Measurements from ENCODE around the gene SETD3.

The SETD3 gene

DNA sequence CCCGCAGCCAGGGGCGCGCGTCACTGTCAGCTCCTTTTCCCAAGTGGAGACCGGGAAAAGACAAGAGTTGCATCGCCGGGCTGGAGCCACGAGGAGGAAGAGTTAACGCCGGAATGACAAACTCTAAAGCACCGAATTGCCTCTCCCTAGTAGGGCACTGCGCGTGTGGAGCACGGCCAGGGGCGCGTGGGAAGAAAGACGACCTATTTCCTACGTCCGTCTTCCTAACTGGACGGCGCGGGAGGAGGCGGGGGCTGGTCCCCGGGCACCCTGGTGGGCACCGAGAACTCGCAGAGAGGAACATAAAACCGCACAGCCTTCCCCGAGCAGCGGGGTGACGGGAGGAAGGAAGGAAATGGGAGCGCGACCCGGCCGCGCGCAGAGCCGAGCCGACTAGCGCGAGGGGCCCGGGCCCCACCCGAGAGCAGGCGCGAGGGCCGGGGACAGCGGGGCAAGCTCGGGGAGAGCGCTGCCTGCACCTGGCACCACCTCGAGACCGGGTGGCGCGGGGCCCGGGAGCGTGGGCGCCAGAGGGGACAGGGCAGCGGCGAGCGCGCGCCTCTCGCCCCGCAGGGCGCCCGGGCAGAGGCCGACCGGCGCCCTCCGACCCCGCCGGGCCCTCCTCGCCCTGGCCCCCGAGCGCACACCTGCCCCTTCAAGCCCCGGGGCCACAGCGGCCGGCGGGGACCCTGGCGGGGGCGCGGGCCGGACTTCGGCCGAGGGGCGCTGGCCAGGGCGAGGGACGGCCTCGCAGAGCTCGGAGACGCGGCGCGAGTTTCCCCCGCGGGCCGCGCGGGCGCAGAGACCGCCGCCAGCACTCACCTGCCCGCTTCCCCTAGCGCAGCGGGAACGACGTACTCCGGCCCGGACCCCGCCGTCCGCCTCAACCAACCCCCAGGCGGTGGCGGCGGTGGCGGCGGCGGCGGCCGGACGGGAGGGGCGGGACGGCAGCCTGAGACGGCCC, at the start of gene SETD3:
Gene SETD3, minus strand, starts transcription at position 954 of the 964 bp plus-strand sequence. CDS start 15,054 bp downstream, outside the sequence.
- peak; percentile 4 for DNase-seq (ENCODE audit: low read depth)

DNA sequence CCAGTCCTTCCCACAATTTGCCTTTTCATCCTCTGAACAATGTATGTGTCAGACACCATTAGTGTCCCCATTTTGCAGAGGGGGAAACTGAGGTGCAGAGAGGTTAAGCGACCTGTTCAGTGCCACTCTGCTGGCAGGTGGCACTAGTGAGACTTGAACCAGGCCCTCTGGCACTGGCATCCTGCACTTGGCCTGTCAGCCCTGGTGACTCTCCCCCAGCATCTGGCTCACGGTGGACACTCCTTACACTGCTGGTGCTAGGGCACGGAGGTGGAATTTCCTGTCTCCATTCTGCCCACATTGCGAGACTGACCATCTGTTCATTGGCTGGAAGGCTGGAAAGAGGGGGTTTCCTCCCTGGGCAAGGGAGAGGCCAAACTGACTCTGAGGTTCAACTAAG, 49.2 kb upstream of the SETD3 start:
- no peak for DNase-seq (ENCODE audit: low read depth)

DNA sequence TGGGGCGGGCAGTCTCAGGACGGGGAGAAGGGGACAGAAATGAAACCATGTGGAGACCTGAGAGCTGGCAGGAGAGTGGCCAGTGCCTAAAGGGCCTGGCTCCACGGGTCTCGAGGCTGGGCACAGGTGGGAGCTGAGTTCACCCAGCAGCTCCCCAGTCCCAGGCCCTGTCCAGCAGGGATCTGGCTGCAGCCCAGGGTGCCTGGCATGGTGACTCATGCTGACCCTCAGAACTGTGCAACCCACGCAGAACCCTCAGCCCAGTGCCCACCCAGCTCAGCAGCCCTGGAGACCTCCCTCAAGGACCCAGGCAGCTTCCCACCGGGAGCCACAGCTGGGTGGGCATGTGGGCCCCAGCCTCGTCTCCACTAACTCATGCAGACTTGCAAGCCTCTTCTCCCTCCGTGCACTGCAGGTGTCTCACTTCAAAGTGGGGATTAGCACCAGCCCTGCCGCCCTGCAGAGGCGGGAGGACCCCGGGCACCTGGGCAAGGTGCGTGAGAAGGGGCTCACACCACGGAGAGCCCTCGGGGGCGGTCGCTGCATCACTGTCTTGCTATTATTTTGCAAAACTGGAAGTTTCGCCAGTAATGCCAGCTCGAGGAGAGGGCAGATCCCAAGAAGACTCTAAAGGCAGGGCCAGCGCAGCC, 46.9 kb upstream of the SETD3 start:
- DNase-seq (ENCODE audit: low read depth) = no peak

DNA sequence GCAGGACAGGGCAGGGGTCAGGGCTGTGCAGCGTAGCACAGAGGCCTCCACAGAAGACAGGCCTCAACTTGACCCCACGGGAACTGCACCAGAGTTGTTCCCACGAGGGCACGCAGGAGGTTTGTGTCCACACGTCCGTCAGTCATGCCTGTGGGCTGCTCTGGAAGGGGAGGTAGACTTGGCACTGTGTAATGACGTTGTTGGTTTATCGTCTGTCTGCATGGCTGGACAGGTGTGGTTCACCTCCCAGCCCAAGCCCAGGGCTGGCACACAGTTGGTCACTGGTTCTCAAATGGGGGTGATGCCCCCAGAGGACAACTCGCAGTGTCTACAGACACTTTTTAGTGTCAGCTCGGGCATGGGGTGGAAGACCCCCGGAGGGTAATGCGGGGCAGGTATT, 46.4 kb upstream of the SETD3 start:
- no peak for DNase-seq (ENCODE audit: low read depth)

DNA sequence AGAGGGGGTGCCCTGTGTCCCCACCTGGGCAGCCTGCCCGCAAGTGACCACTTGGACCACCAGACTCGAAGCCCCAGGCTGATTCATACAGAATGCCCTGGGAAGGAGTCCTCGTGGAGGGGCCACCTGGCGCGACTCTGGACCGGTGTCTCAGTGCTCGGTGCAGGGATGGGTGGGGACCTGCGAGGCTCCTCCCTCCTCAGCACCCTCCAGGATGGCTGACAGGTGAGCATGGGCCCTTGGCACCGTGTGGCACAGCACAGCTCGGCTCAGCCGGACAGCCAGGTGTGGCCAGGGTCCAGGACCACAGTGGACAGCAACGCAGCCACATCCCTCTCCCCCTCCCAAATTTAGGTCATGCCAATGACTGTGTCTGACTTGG, 45.0 kb upstream of the SETD3 start:
- no peak for DNase-seq (ENCODE audit: low read depth)

DNA sequence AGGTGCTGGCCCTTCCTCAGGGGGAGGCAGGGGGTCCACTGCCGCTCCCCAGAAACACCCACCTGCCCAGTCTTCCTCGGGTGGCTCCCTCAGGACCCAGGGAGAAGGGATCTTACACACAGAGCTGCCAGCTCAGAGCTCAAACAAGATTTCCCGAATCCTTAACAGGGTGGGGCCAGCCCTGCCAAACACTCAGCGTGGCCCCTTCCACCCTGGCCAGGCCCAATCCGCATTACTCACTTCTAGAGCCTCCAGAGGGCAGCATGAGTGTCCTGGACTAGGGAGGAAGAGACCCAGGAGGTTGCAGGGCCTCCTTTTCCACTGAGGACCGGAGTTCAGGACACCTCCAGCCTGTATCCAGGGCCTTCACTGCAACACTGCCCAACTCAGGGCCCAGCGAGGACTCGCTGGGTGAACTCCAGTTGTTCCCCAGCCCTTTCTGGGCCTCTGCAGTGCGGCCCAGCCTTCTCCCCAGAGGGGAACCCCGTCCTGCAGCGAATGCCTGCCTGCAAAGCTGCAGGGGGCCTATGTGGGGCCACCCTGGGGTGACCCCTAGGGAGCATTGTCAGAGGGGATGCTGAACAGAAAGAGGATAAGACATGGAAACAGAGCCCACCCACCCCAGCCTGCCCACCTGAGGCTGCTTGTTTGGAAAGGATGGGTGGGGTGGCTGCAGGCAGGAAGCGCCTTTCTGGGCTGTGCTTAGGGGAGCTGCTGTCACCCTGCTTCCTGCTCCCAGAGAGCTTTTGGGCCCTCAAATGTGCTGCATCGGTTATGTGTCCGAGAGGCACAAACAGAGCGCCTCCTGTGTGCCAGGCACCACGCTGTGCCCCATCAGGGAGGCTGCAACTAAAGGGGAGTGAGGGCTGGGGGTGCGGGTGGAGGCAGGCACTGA, 44.4 kb upstream of the SETD3 start:
- no peak for DNase-seq (ENCODE audit: low read depth)

DNA sequence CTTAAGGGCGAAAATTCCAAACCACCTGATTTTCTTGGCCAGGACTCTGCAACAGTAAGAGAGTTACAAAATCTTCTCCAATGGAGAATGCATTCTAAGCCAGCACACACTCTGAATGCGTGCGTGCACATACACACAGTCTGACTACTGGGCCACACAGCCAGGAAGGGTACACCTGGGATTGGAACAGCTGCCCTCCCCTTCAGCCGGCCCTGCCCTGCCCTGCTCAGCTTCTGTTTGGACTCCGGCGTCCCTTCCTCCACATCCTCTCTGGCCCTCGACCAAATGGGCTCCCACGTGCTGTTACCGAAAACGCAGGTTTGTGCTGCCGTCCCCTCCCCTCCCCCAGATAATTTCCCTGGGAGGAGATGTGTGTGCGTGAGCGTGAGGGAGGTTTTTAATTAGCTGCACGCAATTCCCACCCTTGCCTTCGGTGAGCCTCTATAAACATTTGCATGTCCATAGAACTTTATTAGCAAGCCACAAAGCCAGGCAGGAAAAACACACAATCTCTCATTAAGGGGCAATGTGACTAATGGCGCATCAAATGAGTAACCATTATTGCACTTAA, 43.5 kb upstream of the SETD3 start:
- no peak for DNase-seq (ENCODE audit: low read depth)

DNA sequence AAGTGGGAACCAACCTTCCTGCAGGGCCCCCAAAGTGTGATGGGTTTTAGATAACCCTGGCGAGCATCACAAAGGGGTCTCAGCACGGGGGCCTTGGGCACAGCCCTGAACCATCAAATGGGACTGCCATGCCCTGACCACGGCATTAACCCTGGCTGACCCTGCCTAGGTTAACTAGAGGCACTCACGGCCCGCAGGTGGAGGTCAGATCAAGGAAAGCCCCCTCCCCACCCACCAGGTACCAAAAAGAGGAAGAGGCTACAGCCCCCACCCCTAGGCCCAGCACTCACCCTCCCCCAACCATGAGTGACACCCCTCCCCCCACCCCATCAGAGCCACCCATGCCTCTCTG, 43.0 kb upstream of the SETD3 start:
- DNase-seq (ENCODE audit: low read depth) = no peak

DNA sequence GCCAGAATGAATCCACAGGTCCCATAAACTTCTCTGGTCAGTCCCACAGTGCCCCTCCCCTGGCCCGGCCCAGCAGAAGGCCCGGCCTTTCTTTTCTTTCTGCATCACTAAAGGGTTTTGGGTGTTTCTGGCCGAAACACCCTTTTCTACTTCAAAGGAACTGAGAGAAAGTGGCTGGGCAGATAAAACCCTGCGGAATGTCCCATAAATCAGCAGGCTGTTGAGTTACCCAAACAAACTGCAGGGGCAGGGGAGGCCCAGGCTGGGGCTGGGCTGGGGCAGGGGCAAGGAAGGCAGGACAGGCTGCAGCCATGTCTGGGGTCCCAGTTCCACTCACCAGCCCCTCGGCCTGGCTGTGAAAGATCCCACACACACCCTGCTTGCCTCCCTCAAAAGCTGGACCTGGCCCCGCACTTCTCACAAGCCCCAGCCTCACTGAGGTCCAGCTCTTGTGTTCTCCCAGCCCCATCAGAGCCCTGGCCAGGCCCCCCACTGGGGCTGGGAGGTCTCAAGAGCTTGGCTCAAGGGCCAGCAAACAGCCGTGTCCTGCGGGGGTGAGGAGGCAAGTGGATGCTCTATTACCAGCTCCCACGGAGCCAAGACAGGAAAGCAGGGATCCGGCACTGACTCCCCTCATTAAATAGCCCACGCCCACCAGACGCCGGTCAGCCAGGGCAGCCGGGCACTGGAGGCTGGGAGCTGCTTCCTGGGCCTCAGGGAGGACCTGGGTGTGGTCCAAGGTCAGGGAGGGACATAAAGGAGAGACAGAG, 42.5 kb upstream of the SETD3 start:
- no peak for DNase-seq (ENCODE audit: low read depth)

DNA sequence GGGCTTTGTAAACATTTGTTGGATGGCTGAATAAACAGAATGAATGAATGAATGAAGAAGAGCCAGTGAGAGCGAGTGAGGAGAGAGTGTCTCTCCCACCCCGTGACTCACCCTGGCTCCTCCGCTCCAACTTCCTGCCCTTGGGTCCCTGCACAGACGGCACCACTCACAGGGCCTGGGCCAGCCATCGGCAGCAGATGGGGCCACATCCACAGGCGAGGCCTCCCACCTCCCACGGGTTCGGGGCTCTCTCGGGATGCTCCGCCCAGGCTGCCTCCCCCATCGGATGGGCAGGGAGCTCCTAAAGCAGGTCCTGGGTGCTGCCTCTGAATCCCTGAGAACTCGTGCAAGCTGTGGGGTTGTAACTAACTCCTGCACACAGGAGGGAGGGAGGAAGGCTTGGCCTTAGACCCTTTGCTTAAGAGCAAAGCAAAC, 41.8 kb upstream of the SETD3 start:
- DNase-seq (ENCODE audit: low read depth) = no peak

DNA sequence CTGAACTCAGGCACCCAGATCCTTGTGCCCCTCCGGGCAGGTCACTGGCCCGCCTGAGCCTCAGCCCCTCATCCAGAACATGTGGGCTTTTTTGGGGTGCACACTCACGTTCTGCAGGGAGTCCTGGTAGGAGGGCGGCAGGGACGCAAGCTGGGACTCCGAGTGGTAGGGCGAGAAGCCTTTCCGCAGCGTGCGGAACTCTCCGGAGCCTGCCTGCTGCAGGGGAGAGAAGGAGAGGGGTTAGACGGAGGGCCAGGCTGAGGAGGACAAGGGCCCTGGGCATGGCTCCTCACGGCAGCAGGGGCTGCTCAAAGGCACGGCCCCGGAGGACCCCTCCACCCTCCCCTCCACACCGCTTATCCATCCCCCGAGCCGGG, 41.4 kb upstream of the SETD3 start:
- no peak for DNase-seq (ENCODE audit: low read depth)

DNA sequence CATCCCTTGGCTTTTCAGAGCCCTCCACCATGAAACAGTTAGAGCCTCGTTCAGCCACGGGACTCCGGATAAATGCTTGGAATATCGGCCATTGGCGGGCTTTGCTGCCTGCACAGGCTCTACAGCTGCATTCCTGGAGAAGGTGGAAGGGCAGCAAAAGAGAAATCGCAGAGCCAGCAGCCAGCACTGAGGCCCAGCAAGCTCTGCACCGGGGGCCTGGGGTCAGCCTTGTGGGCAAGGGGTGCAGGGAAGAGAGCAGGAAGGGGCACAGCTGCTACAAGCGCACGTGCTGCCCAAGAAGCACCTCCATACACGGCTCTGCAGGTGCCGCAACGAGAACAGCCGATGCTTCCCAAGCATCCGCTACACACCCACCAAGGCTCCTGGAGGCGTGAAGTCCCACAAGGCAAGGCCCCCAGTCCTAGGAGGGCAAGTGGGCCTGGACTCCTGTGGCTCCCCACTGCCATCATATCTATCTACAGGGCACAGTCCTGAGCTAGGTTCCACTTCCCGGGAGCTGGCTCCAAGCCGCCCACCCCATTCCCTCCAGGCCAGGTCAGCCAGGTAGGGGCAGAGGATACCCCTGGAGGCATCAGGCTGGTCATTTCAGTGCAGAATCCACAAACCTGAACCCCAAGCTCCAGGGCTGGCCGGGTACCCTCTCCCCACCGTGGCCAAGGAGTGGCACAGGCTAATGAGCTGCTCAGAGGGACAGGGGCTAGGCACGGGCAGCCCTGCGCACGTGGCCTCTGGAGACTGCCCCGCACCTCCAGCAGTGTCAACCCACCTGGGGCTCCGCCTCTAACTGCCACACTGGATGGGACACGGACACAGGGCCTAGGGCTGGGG, 40.7 kb upstream of the SETD3 start:
- DNase-seq (ENCODE audit: low read depth) = no peak

DNA sequence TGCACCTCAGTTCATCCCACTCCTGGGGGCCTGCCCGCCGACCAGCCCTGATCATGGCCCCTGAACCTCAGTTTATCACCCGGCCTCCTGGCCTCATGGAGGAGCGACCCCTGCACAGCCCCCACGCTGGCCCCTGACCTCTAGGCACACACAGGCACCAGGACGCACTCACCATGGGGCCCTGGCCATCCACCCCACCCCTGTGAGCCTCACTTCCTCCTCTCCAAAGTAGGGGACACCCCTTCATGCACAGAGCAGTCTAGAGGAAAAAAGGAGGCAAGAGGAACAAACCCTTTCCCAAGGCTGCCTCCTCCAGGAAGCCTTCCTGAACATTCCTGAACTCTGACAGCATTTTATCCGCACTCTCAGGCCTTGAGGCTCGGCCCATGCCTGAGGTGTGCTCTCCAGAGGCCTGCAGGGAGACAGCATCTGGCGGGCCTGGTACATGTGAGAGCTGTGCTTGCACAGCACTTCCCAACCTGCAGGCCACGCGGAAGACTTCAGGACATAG, 40.0 kb upstream of the SETD3 start:
- no peak for DNase-seq (ENCODE audit: low read depth)

DNA sequence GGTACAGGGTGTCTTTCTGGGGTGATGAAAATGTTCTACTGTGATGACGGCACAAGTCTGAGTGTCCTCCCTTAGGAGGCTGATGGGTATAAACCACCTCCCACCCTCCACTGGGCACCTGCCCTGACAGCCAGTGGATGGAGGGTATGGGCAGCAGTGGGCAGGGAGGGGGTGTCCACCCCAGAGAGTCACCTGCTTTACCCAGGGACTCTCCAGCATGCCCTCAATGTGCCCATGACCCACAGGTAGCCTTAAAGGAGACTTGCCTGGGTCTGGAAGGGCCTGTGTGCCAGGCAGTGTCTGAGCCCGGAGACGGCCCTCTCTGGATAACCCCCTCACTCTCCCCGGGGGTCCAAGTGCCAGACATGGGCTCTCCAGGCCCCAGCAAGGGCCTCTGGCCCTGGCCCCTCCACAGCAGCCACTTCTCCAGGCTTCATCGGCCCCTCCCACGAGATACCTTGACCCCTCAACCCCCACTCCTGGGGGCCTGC, 39.3 kb upstream of the SETD3 start:
- DNase-seq (ENCODE audit: low read depth) = no peak

DNA sequence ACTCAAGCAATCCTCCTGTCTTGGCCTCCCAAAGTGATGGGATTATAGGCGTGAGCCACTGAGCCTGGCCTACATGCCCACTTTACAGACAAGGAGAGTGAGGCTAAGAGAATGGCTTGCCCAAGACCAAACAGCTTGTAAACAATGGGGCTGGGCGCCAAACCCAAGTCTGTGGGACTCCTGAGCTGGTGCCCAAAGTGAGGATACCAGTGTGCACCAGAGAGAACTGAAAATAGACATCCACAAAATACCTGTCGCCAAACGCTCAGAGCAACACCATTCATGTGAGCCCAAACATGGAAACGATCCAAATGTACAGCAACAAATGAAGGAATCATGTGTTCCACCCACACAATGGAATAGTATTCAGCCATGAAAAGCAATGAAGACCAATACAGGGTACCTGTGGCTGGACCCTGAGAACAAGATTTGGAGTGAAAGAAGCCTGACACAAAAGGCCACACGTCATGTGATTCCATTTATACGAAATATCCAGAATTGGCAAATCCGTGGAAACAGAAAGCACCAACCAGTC, 38.8 kb upstream of the SETD3 start:
- no peak for DNase-seq (ENCODE audit: low read depth)

DNA sequence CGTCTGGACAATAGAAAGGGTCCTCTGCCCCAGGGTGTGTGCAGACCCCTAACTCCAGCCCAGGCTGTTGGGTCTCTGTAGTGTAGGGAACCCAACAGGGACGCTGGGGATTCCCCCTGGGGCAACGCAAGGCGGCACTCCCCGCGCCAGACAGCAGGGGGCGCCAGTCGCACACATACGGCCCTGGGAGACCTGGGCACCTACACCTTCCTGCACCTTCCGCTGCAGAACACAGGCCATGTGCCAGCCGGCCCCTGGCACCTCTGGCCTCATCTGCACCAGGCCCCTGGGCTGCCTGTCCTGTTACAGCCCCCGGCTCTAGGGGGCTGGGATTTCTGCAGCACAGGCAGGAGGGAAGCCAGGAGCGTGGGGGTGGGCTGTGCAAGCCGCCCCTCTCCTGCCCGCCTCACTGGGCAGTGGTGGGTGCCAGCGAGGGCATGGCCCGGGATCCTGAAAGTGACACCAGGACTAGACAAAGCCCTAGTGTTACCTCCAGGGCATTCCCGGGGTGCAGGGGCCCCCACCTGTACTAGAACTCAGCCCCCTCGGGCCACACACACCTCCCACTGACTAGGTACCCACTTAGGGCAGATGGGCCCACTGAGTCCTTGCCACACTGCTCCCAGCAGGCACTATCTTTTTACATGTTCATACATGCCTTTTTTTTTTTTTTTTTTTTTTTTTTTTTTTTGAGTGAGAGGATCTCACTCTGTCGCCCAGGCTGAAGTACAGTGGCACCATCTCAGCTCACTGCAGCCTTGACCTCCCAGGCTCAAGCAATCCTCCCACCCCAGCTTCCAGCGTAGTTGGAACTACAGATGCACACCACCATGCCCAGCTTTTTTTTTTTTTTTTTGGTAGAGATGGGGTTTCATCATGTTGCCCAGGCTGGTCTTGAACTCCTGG, 38.0 kb upstream of the SETD3 start:
- DNase-seq (ENCODE audit: low read depth) = peak; percentile 78

DNA sequence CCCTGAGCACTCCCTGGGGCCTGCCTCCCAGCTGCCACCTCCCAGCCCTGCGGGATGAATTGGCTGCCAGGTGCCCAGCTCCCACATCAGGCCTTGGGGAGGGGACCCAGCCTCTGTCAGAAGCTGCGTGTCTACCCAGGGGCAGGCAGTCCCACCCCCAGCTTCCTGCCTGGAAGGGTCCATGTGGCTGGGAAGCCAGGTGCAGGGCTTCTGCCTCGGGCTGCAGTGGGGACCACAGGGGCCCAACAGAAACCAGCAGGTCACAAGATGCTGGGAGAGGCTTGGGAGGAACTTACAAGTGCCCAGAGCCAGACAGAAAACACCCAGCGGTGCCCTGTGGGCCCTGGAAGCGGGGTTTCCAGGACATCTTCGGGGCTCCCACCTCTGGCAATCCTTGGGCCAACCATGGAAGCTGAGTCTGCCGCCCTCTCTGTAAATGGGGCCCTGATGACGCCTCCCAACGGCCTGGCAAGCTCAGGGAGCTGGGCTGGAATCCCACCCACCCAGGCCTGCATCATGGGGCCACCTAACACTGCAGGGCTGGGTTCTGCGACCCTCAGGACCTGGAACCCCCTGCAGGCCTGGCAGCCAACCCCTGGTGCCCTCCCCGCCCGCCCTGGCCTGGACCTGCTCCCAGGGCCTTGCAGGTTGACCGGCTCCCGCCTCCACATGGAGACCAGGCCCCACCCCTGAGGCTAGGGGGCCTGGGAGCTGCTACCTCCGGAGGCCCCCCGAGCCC, 37.2 kb upstream of the SETD3 start:
- DNase-seq (ENCODE audit: low read depth) = no peak
